ENCODE measurements around the gene GJA3. TPM values are rescaled to one million over a fixed set of nuclear protein-coding genes. Genes with fewer than 3 reads are reported as not detected.

Gene GJA3
- total and polyA plus RNA-seq, 2 of the 8 experiments (the other 6 are each of a cell fraction or from before 2014, with no cell fraction given) = 0.12 to 0.60 TPM

DNA sequence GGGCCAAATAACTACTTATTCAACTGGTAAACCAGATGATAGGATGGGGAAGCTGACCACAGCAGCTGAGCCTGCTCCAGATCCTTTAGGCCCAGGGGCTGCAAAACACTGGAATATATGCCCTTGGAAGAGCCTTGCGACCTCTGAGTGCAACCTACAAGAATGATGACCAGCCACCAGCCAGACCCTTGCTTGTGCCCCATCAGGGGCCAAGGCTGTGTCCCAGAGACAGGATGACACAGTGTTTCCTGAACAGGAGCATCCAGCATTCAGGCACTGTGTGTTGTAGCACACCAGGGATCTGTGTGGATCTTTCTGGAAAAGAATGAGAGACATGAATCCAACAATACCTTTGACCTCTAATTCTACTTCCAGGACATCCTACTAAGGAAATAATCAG, 14.5 kb downstream of the GJA3 start:
- Histone ChIP-seq H3K4ac (replicated peaks; ENCODE audit: insufficient read length, low read depth, low read length) (no peak overlapping the region), H2BK15ac (ENCODE audit: low read length) (no peak overlapping the region), H2BK20ac (ENCODE audit: low read length) (no peak overlapping the region), H4K5ac (ENCODE audit: insufficient read length, low read depth, low read length) (no peak overlapping the region), H3K23ac (ENCODE audit: insufficient read length) (no peak overlapping the region), H2BK120ac (replicated peaks; ENCODE audit: low read depth, low read length) (no peak overlapping the region), H3K79me2 (ENCODE audit: control insufficient read depth in 1 of 2, insufficient read depth in 2 of 2, low read length in 2 of 2) (no peaks in the 10 kb centered on the region), H3K27ac (ENCODE audit: low read depth, low read length) (no peak overlapping the region), H2AFZ (ENCODE audit: low read length) (no peak overlapping the region), H3K56ac (replicated peaks; ENCODE audit: insufficient read length, low read depth, low read length) (no peak overlapping the region), H4K91ac (replicated peaks; ENCODE audit: insufficient read length, low read length) (no peak overlapping the region), H3K4me2 (ENCODE audit: insufficient read depth in 1 of 2, low read depth in 2 of 2, low read length in 2 of 2) (no peak overlapping the region), H3K18ac (ENCODE audit: extremely low read depth, low read length) (no peak overlapping the region), H2BK12ac (ENCODE audit: low read depth, low read length) (no peak overlapping the region; the same call in 1 of the 2 replicates), H3K4me1 (replicated peaks in 1 of 4; ENCODE audit: control insufficient read depth in 3 of 4, insufficient read depth in 4 of 4, low read length in 3 of 4) (no peaks in the 10 kb centered on the region; a peak in 1 of 7 replicates), H3K4me3 (ENCODE audit: extremely low read depth in 1 of 4, insufficient read depth in 2 of 4, low read depth in 3 of 4, low read length in 4 of 4) (no peak overlapping the region), H4K20me1 (replicated peaks in 1 of 2; ENCODE audit: control insufficient read depth in 1 of 2, insufficient read depth in 2 of 2, low read length in 2 of 2) (no peaks in the 10 kb centered on the region), H3K23me2 (ENCODE audit: low read depth, low read length) (no peaks in the 10 kb centered on the region), H3K9me3 (ENCODE audit: insufficient read depth in 2 of 2, low read depth in 1 of 2, low read length in 1 of 2) (no peaks in the 10 kb centered on the region), H3K9ac (replicated peaks in 1 of 4; ENCODE audit: extremely low read depth in 1 of 4, low read depth in 3 of 4, low read length in 3 of 4) (no peak overlapping the region), H3K79me1 (ENCODE audit: low read depth, low read length) (no peaks in the 10 kb centered on the region), H2BK5ac (ENCODE audit: low read depth, low read length) (no peak overlapping the region), H3K14ac (ENCODE audit: insufficient read length) (no peak overlapping the region), H2AK5ac (ENCODE audit: low read depth, low read length) (no peak overlapping the region), H4K8ac (ENCODE audit: extremely low read depth, insufficient read depth, low read length) (no peak overlapping the region), H3K27me3 (replicated peaks in 1 of 4; ENCODE audit: control insufficient read depth in 3 of 4, extremely low read depth in 1 of 4, insufficient read depth in 3 of 4, low read length in 3 of 4) (peaks cover 0 to 4% (median under 1%) of the 10 kb centered on the region in 4 experiments; a peak in 2 of 7 replicates), H3K36me3 (ENCODE audit: control insufficient read depth in 2 of 4, insufficient read depth in 4 of 4, low read length in 3 of 4) (no peaks in the 10 kb centered on the region)
- 69% methylated on average over 1 of the region's 1 CpG; no CpG with 5 or more reads in 1 of the 2 experiments for WGBS, 2 experiments (ENCODE audit: extremely low coverage in 1 of 2, insufficient coverage in 1 of 2, insufficient read length in 1 of 2, insufficient replicate concordance in 2 of 2, low coverage in 1 of 2, low lambda C conversion rate in 2 of 2, missing lambda C conversion rate in 1 of 2)
- ChIA-PET POLR2A (ENCODE audit: partially characterized antibody) (no interaction called here), CTCF (ENCODE audit: partially characterized antibody) (interaction anchor here (1.6 to 2.3 kb wide), 2 partner anchors 17 to 20 kb away, joined by 6 to 10 read pairs; no protein-coding TSS in a partner anchor)
- no peak for FAIRE-seq
- TF ChIP-seq TCF12 (IDR thresholded peaks at IDR 0.05; ENCODE audit: low read depth, low read length) (no peak), HDAC6 (IDR thresholded peaks at IDR 0.05; ENCODE audit: low read depth, low read length) (no peak), GABPA (IDR thresholded peaks at IDR 0.05; ENCODE audit: borderline replicate concordance, insufficient read depth, low read length) (no peak), BRCA1 (IDR thresholded peaks at IDR 0.05; ENCODE audit: low read depth, low read length) (no peak), TEAD4 (IDR thresholded peaks at IDR 0.05; ENCODE audit: low read depth, low read length) (no peak), TAF1 (IDR thresholded peaks at IDR 0.05; ENCODE audit: low read depth, low read length) (no peak), ASH2L (IDR thresholded peaks at IDR 0.05; ENCODE audit: low read length) (no peak), SP4 (IDR thresholded peaks at IDR 0.05; ENCODE audit: low read length) (no peak)
- TF ChIP-seq, protein P1, sequence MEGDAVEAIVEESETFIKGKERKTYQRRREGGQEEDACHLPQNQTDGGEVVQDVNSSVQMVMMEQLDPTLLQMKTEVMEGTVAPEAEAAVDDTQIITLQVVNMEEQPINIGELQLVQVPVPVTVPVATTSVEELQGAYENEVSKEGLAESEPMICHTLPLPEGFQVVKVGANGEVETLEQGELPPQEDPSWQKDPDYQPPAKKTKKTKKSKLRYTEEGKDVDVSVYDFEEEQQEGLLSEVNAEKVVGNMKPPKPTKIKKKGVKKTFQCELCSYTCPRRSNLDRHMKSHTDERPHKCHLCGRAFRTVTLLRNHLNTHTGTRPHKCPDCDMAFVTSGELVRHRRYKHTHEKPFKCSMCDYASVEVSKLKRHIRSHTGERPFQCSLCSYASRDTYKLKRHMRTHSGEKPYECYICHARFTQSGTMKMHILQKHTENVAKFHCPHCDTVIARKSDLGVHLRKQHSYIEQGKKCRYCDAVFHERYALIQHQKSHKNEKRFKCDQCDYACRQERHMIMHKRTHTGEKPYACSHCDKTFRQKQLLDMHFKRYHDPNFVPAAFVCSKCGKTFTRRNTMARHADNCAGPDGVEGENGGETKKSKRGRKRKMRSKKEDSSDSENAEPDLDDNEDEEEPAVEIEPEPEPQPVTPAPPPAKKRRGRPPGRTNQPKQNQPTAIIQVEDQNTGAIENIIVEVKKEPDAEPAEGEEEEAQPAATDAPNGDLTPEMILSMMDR (IDR thresholded peaks at IDR 0.05; ENCODE audit: control extremely low read depth in 1 of 3, insufficient read depth in 1 of 3, low read depth in 1 of 3, low read length in 3 of 3) = no peak
- no peak for DNase-seq (ENCODE audit: low read depth in 1 of 2, low spot score in 2 of 2)
